OCI-LY1 (cell line): ENCODE measurements around the gene NMT1.

ENCODE experiments used
- H2AFZ ChIP-seq: fragments of 200-600 bp; sonication (generic), shearing (Covaris generic); 2 replicates; pipeline ENCODE4 v1.6.0; 2014; ENCODE audit warnings: antibody characterized with exemption, mild to moderate bottlenecking, low read length
- H3F3A ChIP-seq: fragments of 200-600 bp; sonication (generic), shearing (Covaris generic); 2 replicates; pipeline ENCODE4 v1.6.0; 2014; ENCODE audit warnings: mild to moderate bottlenecking, antibody characterized with exemption, low read length, moderate library complexity; ENCODE audit not compliant: insufficient read depth
- H3K27ac ChIP-seq: fragments of 200-600 bp; sonication (generic); 2 replicates; pipeline ENCODE4 v1.5.1; 2014; ENCODE audit warnings: low read length, mixed run types, mild to moderate bottlenecking, low read depth; ENCODE audit not compliant: poor library complexity, severe bottlenecking
- H3K27me3 ChIP-seq: fragments of 200-600 bp; sonication (generic); 2 replicates; pipeline ENCODE4 v1.6.0; 2014; ENCODE audit warnings: antibody characterized with exemption, mild to moderate bottlenecking, low read length, moderate library complexity; ENCODE audit not compliant: insufficient read depth
- H3K36me3 ChIP-seq: fragments of 200-600 bp; sonication (generic); 2 replicates; pipeline ENCODE4 v1.6.1; 2014; ENCODE audit warnings: mild to moderate bottlenecking, antibody characterized with exemption, low read length, moderate library complexity, mixed read lengths; ENCODE audit not compliant: insufficient read depth
- H3K4me1 ChIP-seq: fragments of 200-600 bp; sonication (generic); 2 replicates; pipeline ENCODE4 v1.5.1; 2014; ENCODE audit warnings: mild to moderate bottlenecking, low read length, moderate library complexity; ENCODE audit not compliant: insufficient read depth, severe bottlenecking
- H3K4me2 ChIP-seq: fragments of 200-600 bp; sonication (generic), shearing (Covaris generic); 2 replicates; pipeline ENCODE4 v1.6.1; 2014; ENCODE audit warnings: low read length
- H3K4me3 ChIP-seq: fragments of 200-600 bp; sonication (generic); 2 replicates; pipeline ENCODE4 v1.5.1; 2014; ENCODE audit warnings: low read length, low read depth, mild to moderate bottlenecking, mixed read lengths; ENCODE audit not compliant: poor library complexity, severe bottlenecking
- H3K79me2 ChIP-seq: fragments of 200-600 bp; shearing (Covaris generic); 2 replicates; pipeline ENCODE4 v1.6.1; 2016; ENCODE audit warnings: mixed run types, low read length, mixed read lengths; ENCODE audit not compliant: insufficient read depth
- H3K9ac ChIP-seq: fragments of 200-600 bp; sonication (generic), shearing (Covaris generic); 2 replicates; pipeline ENCODE4 v1.6.1; 2014; ENCODE audit warnings: mild to moderate bottlenecking, low read length, mixed read lengths
- H3K9me2 ChIP-seq: fragments of 200-600 bp; sonication (generic), shearing (Covaris generic); 2 replicates; pipeline ENCODE4 v1.6.1; 2014; ENCODE audit warnings: low read depth, mild to moderate bottlenecking, low read length, mixed read lengths
- H3K9me3 ChIP-seq: fragments of 200-600 bp; shearing (Covaris generic); 2 replicates; pipeline ENCODE4 v1.6.1; 2014; ENCODE audit warnings: low read length, mixed read lengths
- H4K20me1 ChIP-seq: fragments of 200-600 bp; sonication (generic), shearing (Covaris generic); 2 replicates; pipeline ENCODE4 v1.6.0; 2016; ENCODE audit warnings: mild to moderate bottlenecking, low read length; ENCODE audit not compliant: insufficient read depth
- CTCF ChIP-seq: fragments of 200-600 bp; sonication (generic), shearing (Covaris generic); IDR thresholded peaks from 2 replicates; pipeline ENCODE4 v1.5.1; 2017; ENCODE audit warnings: mild to moderate bottlenecking, antibody characterized with exemption, low read length, moderate library complexity, mixed read lengths
- EZH2 ChIP-seq: fragments of 200-600 bp; sonication (generic), shearing (Covaris generic); IDR thresholded peaks from 2 replicates; pipeline ENCODE4 v1.8.0; 2017; ENCODE audit warnings: borderline replicate concordance, mixed run types, mild to moderate bottlenecking, antibody characterized with exemption, low read length, moderate library complexity, mixed read lengths

Gene NMT1

GRCh38 chr17:45052052-45052772 is 8.9 kb upstream of the NMT1 start:
- TF ChIP-seq EZH2 (no peak), CTCF (no peak)
- no peak overlapping the region for H2AFZ ChIP-seq
- no peaks in the 10 kb centered on the region for H4K20me1 ChIP-seq
- H3K9me2 ChIP-seq, result no peaks in the 10 kb centered on the region
- H3K9me3 ChIP-seq, result no peaks in the 10 kb centered on the region
- no peaks in the 10 kb centered on the region for H3K36me3 ChIP-seq
- H3K79me2 ChIP-seq, result peaks cover 26% of the 10 kb centered on the region
- H3K9ac ChIP-seq, result peak overlapping the region; percentile 94
- H3K27ac ChIP-seq, result peak overlapping the region; percentile 90
- no peaks in the 10 kb centered on the region for H3F3A ChIP-seq
- H3K4me2 ChIP-seq, result peak overlapping the region; percentile 94
- H3K27me3 ChIP-seq, result no peaks in the 10 kb centered on the region
- H3K4me3 ChIP-seq, result peak overlapping the region; percentile 76
- peaks cover 32% of the 10 kb centered on the region for H3K4me1 ChIP-seq

- Histone ChIP-seq H3K36me3 (peaks cover 8% of the 10 kb centered on the region; the same call in 1 of the 2 replicates), H3K4me2 (peak overlapping the region; percentile 74), H3K9ac (peak overlapping the region; percentile 98), H3K27ac (peak overlapping the region; percentile 72), H4K20me1 (no peaks in the 10 kb centered on the region), H2AFZ (no peak overlapping the region), H3K79me2 (peaks cover 43% of the 10 kb centered on the region), H3K4me3 (peak overlapping the region; percentile 95), H3K4me1 (peaks cover 32% of the 10 kb centered on the region), H3K27me3 (no peaks in the 10 kb centered on the region), H3K9me3 (no peaks in the 10 kb centered on the region), H3K9me2 (no peaks in the 10 kb centered on the region), H3F3A (no peaks in the 10 kb centered on the region)
- TF ChIP-seq EZH2 (no peak), CTCF (no peak)
Measured at GRCh38 chr17:45060382-45060796, 728 bp upstream of the NMT1 start.

GRCh38 chr17:45061606-45062205 is 589 bp downstream of the NMT1 start:
- H3K27ac ChIP-seq, result peak overlapping the region; percentile 82
- no peaks in the 10 kb centered on the region for H3F3A ChIP-seq
- no peak for TF ChIP-seq EZH2
- no peak for TF ChIP-seq CTCF
- peak overlapping the region; percentile 86 for H3K4me2 ChIP-seq
- peaks cover 8% of the 10 kb centered on the region; the same call in 1 of the 2 replicates for H3K36me3 ChIP-seq
- no peak overlapping the region for H2AFZ ChIP-seq
- H3K79me2 ChIP-seq, result peaks cover 55% of the 10 kb centered on the region
- no peaks in the 10 kb centered on the region for H3K9me2 ChIP-seq
- H3K9ac ChIP-seq, result peak overlapping the region; percentile 98
- H3K27me3 ChIP-seq, result no peaks in the 10 kb centered on the region
- H4K20me1 ChIP-seq, result no peaks in the 10 kb centered on the region
- peak overlapping the region; percentile 95 for H3K4me3 ChIP-seq
- no peaks in the 10 kb centered on the region for H3K9me3 ChIP-seq
- H3K4me1 ChIP-seq, result peaks cover 32% of the 10 kb centered on the region
